Type B pancreatic cell (in vitro differentiated cells): ENCODE data around the gene ST6GALNAC3. TPM values are rescaled to one million over a fixed set of nuclear protein-coding genes. Genes with fewer than 3 reads are reported as not detected.

Experiments
- DNase-seq: peaks from one replicate; pipeline ENCODE4 v3.0.0; 2021; ENCODE audit warnings: mixed read lengths; ENCODE audit not compliant: unreplicated experiment; ENCODE audit errors: extremely low spot score
- H3K27ac Mint-ChIP-seq: 2 replicates; pipeline ENCODE4 v1.8.0; 2021; ENCODE audit warnings: mild to moderate bottlenecking, mixed read lengths
- H3K27me3 Mint-ChIP-seq: 2 replicates; pipeline ENCODE4 v1.8.0; 2021; ENCODE audit warnings: mixed read lengths
- H3K36me3 Mint-ChIP-seq: 2 replicates; pipeline ENCODE4 v1.8.0; 2021; ENCODE audit warnings: mixed read lengths
- H3K4me1 Mint-ChIP-seq: one replicate; pipeline ENCODE4 v1.8.0; 2021; ENCODE audit warnings: mixed read lengths; ENCODE audit not compliant: unreplicated experiment
- H3K4me3 Mint-ChIP-seq: 2 replicates; pipeline ENCODE4 v1.8.0; 2021; ENCODE audit warnings: mild to moderate bottlenecking, mixed read lengths
- H3K9me3 Mint-ChIP-seq: 2 replicates; pipeline ENCODE4 v1.8.0; 2021; ENCODE audit warnings: mixed read lengths
- total RNA-seq: library from RNA; stranded (reverse); gene quantifications from 2 replicates; pipeline ENCODE4 v1.2.1, GENCODE V29; 2021; ENCODE audit warnings: low replicate concordance
- TF ChIP-seq, protein P1 (sequence below): fragments of 200-600 bp; sonication (generic); conservative IDR thresholded peaks from 2 replicates; pipeline ENCODE4 v1.5.0; 2021; ENCODE audit warnings: antibody characterized with exemption, mild to moderate bottlenecking

The ST6GALNAC3 gene
- total RNA-seq, 1 donor from 2014 or later: 24.7 TPM

DNA sequence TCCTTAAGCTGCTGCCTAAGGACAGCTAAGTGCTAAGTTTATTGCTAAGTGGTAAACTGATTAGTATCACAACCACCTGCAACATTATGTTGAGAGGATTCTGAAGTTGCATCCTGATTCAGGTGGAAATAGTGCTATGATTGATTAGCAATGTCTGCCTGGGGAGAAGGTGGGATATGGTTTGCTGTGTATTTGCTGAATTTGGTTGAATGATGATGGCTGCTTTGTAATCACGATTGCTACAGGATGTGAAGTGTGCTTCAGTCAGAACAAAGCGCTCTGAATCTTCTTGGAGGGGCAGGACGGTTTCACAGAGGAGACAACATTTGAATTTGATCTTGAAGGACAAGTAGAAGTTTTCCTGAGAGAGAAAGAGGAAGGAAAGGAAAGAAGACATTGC, 226.0 kb downstream of the ST6GALNAC3 start:
- no peak overlapping the region for H3K4me3 Mint-ChIP-seq
- no peak for DNase-seq
- TF ChIP-seq, protein P1, sequence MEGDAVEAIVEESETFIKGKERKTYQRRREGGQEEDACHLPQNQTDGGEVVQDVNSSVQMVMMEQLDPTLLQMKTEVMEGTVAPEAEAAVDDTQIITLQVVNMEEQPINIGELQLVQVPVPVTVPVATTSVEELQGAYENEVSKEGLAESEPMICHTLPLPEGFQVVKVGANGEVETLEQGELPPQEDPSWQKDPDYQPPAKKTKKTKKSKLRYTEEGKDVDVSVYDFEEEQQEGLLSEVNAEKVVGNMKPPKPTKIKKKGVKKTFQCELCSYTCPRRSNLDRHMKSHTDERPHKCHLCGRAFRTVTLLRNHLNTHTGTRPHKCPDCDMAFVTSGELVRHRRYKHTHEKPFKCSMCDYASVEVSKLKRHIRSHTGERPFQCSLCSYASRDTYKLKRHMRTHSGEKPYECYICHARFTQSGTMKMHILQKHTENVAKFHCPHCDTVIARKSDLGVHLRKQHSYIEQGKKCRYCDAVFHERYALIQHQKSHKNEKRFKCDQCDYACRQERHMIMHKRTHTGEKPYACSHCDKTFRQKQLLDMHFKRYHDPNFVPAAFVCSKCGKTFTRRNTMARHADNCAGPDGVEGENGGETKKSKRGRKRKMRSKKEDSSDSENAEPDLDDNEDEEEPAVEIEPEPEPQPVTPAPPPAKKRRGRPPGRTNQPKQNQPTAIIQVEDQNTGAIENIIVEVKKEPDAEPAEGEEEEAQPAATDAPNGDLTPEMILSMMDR: no peak
- H3K27ac Mint-ChIP-seq: no peak overlapping the region
- H3K36me3 Mint-ChIP-seq: peaks cover 5% of the 10 kb centered on the region
- peaks cover 15% of the 10 kb centered on the region for H3K4me1 Mint-ChIP-seq
- no peaks in the 10 kb centered on the region for H3K9me3 Mint-ChIP-seq
- H3K27me3 Mint-ChIP-seq: no peaks in the 10 kb centered on the region

GRCh38 chr1:76302711-76303339, 228.3 kb downstream of the ST6GALNAC3 start:
- peaks cover 5% of the 10 kb centered on the region for H3K36me3 Mint-ChIP-seq
- no peaks in the 10 kb centered on the region for H3K27me3 Mint-ChIP-seq
- peaks cover 13% of the 10 kb centered on the region for H3K4me1 Mint-ChIP-seq
- no peak for DNase-seq
- H3K4me3 Mint-ChIP-seq: no peak overlapping the region
- H3K27ac Mint-ChIP-seq: no peak overlapping the region
- TF ChIP-seq, protein P1: no peak
- H3K9me3 Mint-ChIP-seq: no peaks in the 10 kb centered on the region

- peaks cover 5% of the 10 kb centered on the region for H3K36me3 Mint-ChIP-seq
- no peak overlapping the region for H3K4me3 Mint-ChIP-seq
- no peaks in the 10 kb centered on the region for H3K9me3 Mint-ChIP-seq
These were observed 228.8 kb downstream of the ST6GALNAC3 start for GRCh38 chr1:76303340-76303717.

DNA sequence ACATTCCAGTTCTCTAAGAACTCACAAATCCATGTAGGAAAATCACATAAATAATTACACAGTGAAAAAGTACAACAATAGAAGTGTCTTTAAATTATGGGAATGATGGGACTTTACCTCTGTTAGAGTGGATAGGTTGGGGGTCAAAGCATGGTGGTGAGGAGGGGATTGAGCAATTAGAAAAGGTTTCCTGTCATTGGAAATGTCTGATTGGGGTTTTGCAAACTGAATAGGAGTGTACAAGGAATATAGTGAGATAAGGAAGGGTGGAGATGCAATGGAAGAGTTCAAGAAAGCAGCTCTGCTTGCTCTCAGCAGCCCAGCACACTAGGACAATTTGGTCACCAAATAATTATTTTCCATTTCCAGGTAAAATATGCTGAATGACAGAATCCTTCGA, 238.8 kb downstream of the ST6GALNAC3 start:
- Mint-ChIP-seq H3K36me3 (no peaks in the 10 kb centered on the region), H3K4me3 (no peak overlapping the region), H3K27me3 (no peaks in the 10 kb centered on the region), H3K9me3 (peaks cover 6% of the 10 kb centered on the region), H3K27ac (no peak overlapping the region), H3K4me1 (peaks cover 9% of the 10 kb centered on the region)
- TF ChIP-seq, protein P1: no peak
- DNase-seq: no peak

More at GRCh38 chr1:76303340-76303717, 228.8 kb downstream of the ST6GALNAC3 start:
- no peaks in the 10 kb centered on the region for H3K27me3 Mint-ChIP-seq
- H3K27ac Mint-ChIP-seq: no peak overlapping the region
- TF ChIP-seq, protein P1: no peak
- no peak for DNase-seq
- H3K4me1 Mint-ChIP-seq: peaks cover 8% of the 10 kb centered on the region

- H3K9me3 Mint-ChIP-seq: peaks cover 6% of the 10 kb centered on the region
- H3K4me3 Mint-ChIP-seq: no peak overlapping the region
These were observed 240.2 kb downstream of the ST6GALNAC3 start for GRCh38 chr1:76314730-76315129.

More at GRCh38 chr1:76314730-76315129, 240.2 kb downstream of the ST6GALNAC3 start:
- DNase-seq: no peak
- TF ChIP-seq, protein P1: no peak
- no peaks in the 10 kb centered on the region for H3K27me3 Mint-ChIP-seq
- H3K27ac Mint-ChIP-seq: no peak overlapping the region
- H3K4me1 Mint-ChIP-seq: peaks cover 9% of the 10 kb centered on the region
- no peaks in the 10 kb centered on the region for H3K36me3 Mint-ChIP-seq
